Vagina (tissue), 2 donors: Measurements from ENCODE around the gene HEXIM2.

Experiments
- POLR2A ChIP-seq, 2 donors: fragments of 450-650 bp; IDR thresholded peaks; one replicate each; pipeline ENCODE4 v1.6.1; 2017; ENCODE audit warnings: antibody characterized with exemption in 2 of 2, mild to moderate bottlenecking in 2 of 2, moderate library complexity in 2 of 2
- POLR2AphosphoS5 ChIP-seq, 2 donors: sonication (generic); formaldehyde crosslinking; IDR thresholded peaks; one replicate each; pipeline ENCODE4 v1.9.0; 2017; ENCODE audit warnings: antibody characterized with exemption in 2 of 2, mild to moderate bottlenecking in 2 of 2, low read depth in 1 of 2; ENCODE audit not compliant: insufficient read depth in 1 of 2
- TF ChIP-seq, protein P1 (sequence below), 3 experiments: fragments of 450-650 bp in 2 of 3; fragments of 200-600 bp in 1 of 3; sonication (generic) in 1 of 3; IDR thresholded peaks; one replicate each; pipeline ENCODE4 v1.5.1; 2017 to 2019; ENCODE audit warnings: antibody characterized with exemption in 3 of 3, mild to moderate bottlenecking in 2 of 3, moderate library complexity in 2 of 3

DNA sequence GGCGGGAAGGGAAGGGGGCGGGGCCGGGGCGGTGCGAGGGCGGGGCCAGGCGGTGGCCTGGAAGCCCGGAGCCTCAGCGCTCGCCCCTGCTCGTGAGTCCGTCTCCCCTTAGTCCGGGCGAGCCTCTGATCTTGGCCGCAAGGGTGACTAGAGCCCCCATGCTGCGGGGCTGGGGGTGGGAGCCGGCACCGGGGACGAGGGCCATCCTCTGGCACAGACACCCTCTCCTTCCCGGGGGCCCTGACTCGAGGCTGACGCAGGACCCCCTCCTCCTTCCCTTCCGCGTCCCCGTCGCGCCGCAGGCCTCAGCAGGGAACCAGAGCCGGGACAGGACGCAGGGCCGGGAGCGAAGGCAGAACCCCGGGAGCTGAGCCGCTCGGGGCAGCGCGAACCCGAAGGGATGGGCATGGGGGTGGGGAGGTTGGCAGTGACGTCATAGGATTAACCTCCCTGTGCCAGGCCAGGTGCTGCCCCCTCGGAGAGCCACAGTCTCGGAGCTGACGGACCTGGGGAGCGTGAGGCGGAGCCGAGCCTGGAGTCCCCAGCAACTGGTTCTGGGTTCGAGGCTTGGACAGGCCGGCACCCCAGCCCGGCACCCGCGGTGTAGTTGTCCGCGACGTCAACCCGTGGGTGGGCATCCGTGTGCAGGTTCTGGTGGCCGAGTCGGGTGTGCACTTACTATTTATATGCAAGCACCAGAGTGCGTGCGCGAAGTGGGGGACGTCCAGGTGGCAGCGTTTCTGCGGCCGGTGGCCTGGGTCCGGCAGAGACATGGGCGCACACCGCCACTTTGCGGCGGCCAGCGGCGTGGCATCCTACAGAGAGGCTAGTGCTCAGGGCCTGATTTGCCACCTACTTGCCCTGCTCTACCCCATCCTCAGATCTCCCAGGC is 28.9 kb upstream of the HEXIM2 start:
- TF ChIP-seq POLR2A (IDR thresholded peaks at IDR 0.05), result peak in 1 of 2 donors; percentile 80
- TF ChIP-seq, protein P1, sequence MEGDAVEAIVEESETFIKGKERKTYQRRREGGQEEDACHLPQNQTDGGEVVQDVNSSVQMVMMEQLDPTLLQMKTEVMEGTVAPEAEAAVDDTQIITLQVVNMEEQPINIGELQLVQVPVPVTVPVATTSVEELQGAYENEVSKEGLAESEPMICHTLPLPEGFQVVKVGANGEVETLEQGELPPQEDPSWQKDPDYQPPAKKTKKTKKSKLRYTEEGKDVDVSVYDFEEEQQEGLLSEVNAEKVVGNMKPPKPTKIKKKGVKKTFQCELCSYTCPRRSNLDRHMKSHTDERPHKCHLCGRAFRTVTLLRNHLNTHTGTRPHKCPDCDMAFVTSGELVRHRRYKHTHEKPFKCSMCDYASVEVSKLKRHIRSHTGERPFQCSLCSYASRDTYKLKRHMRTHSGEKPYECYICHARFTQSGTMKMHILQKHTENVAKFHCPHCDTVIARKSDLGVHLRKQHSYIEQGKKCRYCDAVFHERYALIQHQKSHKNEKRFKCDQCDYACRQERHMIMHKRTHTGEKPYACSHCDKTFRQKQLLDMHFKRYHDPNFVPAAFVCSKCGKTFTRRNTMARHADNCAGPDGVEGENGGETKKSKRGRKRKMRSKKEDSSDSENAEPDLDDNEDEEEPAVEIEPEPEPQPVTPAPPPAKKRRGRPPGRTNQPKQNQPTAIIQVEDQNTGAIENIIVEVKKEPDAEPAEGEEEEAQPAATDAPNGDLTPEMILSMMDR (IDR thresholded peaks at IDR 0.05), result peak; percentile 80 to 91 (median 81)
- peak in 1 of 2 donors; percentile 96 for TF ChIP-seq POLR2AphosphoS5 (IDR thresholded peaks at IDR 0.05; ENCODE audit: insufficient read depth in 1 of 2, low read depth in 1 of 2)
